Body of pancreas (tissue), 4 donors: ENCODE data around the gene CACNA1H. TPM values are rescaled to one million over a fixed set of nuclear protein-coding genes. Genes with fewer than 3 reads are reported as not detected.

Experiments
- ATAC-seq: fragments of 150-250 bp; one replicate; pipeline ENCODE4 v1.9.1; 2016
- DNase-seq, 4 donors: peaks; one replicate each; pipeline ENCODE4 v3.0.0-alpha.2; 2019
- H3K27ac ChIP-seq, 4 donors: fragments of 200-600 bp; sonication (generic); 1 replicate in 3 of 4; 2 replicates in 1 of 4; pipeline versions ENCODE4 v1.5.1 to v1.6.1; 2016 to 2019; ENCODE audit warnings: mild to moderate bottlenecking in 1 of 4, mixed read lengths in 1 of 4, moderate library complexity in 1 of 4
- H3K27me3 ChIP-seq, 2 donors: fragments of 200-600 bp; sonication (generic); one replicate each; pipeline ENCODE4 v1.6.0; 2016; ENCODE audit warnings: mild to moderate bottlenecking in 1 of 2
- H3K36me3 ChIP-seq, 2 donors: fragments of 200-600 bp; sonication (generic); replicated peaks in 1 of 2; 2 replicates each; pipeline ENCODE4 v1.5.1; 2016; ENCODE audit warnings: low read depth in 2 of 2; ENCODE audit not compliant: insufficient read depth in 1 of 2
- H3K4me1 ChIP-seq: fragments of 200-600 bp; sonication (generic); one replicate; pipeline ENCODE4 v1.6.0; 2016
- H3K4me3 ChIP-seq, 2 donors: fragments of 200-600 bp; sonication (generic); 1 replicate in 1 of 2; 2 replicates in 1 of 2; pipeline ENCODE4 v1.5.1; 2016 to 2019
- H3K9me3 ChIP-seq, 3 donors: fragments of 200-600 bp; sonication (generic); 1 replicate in 2 of 3; 2 replicates in 1 of 3; pipeline ENCODE4 v1.5.1; 2016
- CTCF ChIP-seq, 7 experiments: fragments of 450-650 bp in 4 of 7; fragments of 200-600 bp in 3 of 7; sonication (generic) in 3 of 7; IDR thresholded peaks; one replicate each; pipeline ENCODE4 v1.5.1; 2016 to 2019; ENCODE audit warnings: antibody characterized with exemption in 7 of 7
- POLR2A ChIP-seq, 3 donors: fragments of 450-650 bp; IDR thresholded peaks; one replicate each; pipeline ENCODE4 v1.6.1; 2016; ENCODE audit warnings: antibody characterized with exemption in 3 of 3, mild to moderate bottlenecking in 2 of 3
- WGBS, 2 donors: methylation state at CpG; one replicate each; pipeline ENCODE4 v1.1.5; 2017; 5-methylcytosine and 5-hydroxymethylcytosine counted together
- intact Hi-C: fragments of 100-400 bp; cut with DNase I; formaldehyde crosslinking; loops from one replicate; pipeline ENCODE4 v1.15.1; 2023
- total RNA-seq, 2 donors: library from RNA; depleted of rRNA; stranded (reverse); fragments of >200 nt; gene quantifications; one replicate each; pipeline ENCODE4 v1.1.0, GENCODE V29; 2016

Gene CACNA1H
- total RNA-seq, 2 donors from 2014 or later = 7.3 to 15.2 TPM

- TF ChIP-seq CTCF (IDR thresholded peaks at IDR 0.05) = no peak
- peak in 2 of 3 donors; percentile 24 to 55 for TF ChIP-seq POLR2A (IDR thresholded peaks at IDR 0.05)
- H3K9me3 ChIP-seq = no peaks in the 10 kb centered on the region
- peak overlapping the region; percentile 56 to 82 (median 74) for H3K27ac ChIP-seq
- DNase-seq (no peak), ATAC-seq (peak; percentile 50)
- intact Hi-C loops = no loop called here
- WGBS, 2 donors = 58 to 77% methylated on average over 7 to 39 of the region's 39 CpGs
- no peak overlapping the region for H3K4me3 ChIP-seq
- H3K36me3 ChIP-seq = no peaks in the 10 kb centered on the region
- H3K27me3 ChIP-seq = no peaks in the 10 kb centered on the region
- peaks cover 27% of the 10 kb centered on the region for H3K4me1 ChIP-seq
Measured at GRCh38 chr16:1181404-1182315, 28.8 kb downstream of the CACNA1H start.

GRCh38 chr16:1182316-1182671 lies 29.4 kb downstream of the CACNA1H start:
- ATAC-seq (peak; percentile 78), DNase-seq (peak; percentile 69 to 83 (median 79))
- Histone ChIP-seq H3K9me3 (no peaks in the 10 kb centered on the region), H3K27me3 (no peaks in the 10 kb centered on the region), H3K36me3 (no peaks in the 10 kb centered on the region), H3K4me3 (no peak overlapping the region), H3K27ac (peak overlapping the region; percentile 56 to 82 (median 74)), H3K4me1 (peaks cover 27% of the 10 kb centered on the region)
- TF ChIP-seq CTCF (IDR thresholded peaks at IDR 0.05) = no peak
- TF ChIP-seq POLR2A (IDR thresholded peaks at IDR 0.05) = no peak
- intact Hi-C loops = no loop called here
- WGBS, 2 donors = 8 to 16% methylated on average over 2 to 19 of the region's 19 CpGs

GRCh38 chr16:1182950-1183907 lies 30.3 kb downstream of the CACNA1H start:
- TF ChIP-seq CTCF (IDR thresholded peaks at IDR 0.05) (no peak), POLR2A (IDR thresholded peaks at IDR 0.05) (no peak)
- H3K36me3 ChIP-seq = no peaks in the 10 kb centered on the region
- H3K9me3 ChIP-seq = no peaks in the 10 kb centered on the region
- WGBS, 2 donors = 20 to 50% methylated on average over 2 to 40 of the region's 45 CpGs
- DNase-seq (peak in 3 of 4 donors; percentile 41 to 46 (median 46)), ATAC-seq (no peak)
- intact Hi-C loops = no loop called here
- H3K27ac ChIP-seq = peak overlapping the region; percentile 56 to 82 (median 74)
- H3K4me3 ChIP-seq = no peak overlapping the region
- no peaks in the 10 kb centered on the region for H3K27me3 ChIP-seq
- H3K4me1 ChIP-seq = peaks cover 27% of the 10 kb centered on the region

GRCh38 chr16:1184156-1184868 lies 31.4 kb downstream of the CACNA1H start:
- Histone ChIP-seq H3K27me3 (no peaks in the 10 kb centered on the region), H3K36me3 (no peaks in the 10 kb centered on the region), H3K4me1 (peaks cover 27% of the 10 kb centered on the region), H3K27ac (no peak overlapping the region), H3K9me3 (no peaks in the 10 kb centered on the region), H3K4me3 (no peak overlapping the region)
- ATAC-seq = no peak
- DNase-seq = no peak
- intact Hi-C loops = no loop called here
- WGBS, 2 donors = 80 to 83% methylated on average over 1 to 24 of the region's 26 CpGs
- TF ChIP-seq CTCF (IDR thresholded peaks at IDR 0.05) (no peak), POLR2A (IDR thresholded peaks at IDR 0.05) (no peak)
